Measurements from ENCODE around the gene TRIM49C.
"Not testable (repeated sequence)": the region's sequence is repeated elsewhere in the genome, so short reads cannot be mapped to it uniquely, and the experiment has no call there.

The TRIM49C gene, protein sequence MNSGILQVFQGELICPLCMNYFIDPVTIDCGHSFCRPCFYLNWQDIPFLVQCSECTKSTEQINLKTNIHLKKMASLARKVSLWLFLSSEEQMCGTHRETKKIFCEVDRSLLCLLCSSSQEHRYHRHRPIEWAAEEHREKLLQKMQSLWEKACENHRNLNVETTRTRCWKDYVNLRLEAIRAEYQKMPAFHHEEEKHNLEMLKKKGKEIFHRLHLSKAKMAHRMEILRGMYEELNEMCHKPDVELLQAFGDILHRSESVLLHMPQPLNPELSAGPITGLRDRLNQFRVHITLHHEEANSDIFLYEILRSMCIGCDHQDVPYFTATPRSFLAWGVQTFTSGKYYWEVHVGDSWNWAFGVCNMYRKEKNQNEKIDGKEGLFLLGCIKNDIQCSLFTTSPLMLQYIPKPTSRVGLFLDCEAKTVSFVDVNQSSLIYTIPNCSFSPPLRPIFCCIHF

GRCh38 chr11:90030806-90031205 is at the start of gene TRIM49C:
Gene TRIM49C (plus strand): TSS chr11:90031106. CDS start chr11:90035212, 4,106 bp downstream.
- not testable (repeated sequence) for DNase-seq

DNA sequence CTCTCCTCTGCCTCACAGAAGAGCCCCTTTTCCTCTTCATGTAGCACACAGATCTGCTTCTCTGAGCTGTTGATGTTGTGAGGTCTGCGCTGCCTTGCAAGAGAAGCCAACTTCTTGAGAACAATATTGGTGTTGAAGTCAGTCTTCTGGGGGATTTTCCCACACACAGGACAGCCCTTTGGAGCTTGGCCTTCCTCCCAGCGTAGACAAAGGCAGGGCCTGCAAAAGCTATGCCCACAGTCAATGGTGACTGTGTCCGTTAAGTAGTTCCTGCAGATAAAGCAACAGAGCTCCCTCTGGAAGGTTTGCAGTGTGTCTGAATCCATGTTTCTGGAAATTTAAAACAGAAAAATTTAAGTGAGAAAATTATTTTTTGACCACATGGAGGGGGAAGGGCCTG is 6.7 kb upstream of the TRIM49C start:
- not testable (repeated sequence) for DNase-seq

DNA sequence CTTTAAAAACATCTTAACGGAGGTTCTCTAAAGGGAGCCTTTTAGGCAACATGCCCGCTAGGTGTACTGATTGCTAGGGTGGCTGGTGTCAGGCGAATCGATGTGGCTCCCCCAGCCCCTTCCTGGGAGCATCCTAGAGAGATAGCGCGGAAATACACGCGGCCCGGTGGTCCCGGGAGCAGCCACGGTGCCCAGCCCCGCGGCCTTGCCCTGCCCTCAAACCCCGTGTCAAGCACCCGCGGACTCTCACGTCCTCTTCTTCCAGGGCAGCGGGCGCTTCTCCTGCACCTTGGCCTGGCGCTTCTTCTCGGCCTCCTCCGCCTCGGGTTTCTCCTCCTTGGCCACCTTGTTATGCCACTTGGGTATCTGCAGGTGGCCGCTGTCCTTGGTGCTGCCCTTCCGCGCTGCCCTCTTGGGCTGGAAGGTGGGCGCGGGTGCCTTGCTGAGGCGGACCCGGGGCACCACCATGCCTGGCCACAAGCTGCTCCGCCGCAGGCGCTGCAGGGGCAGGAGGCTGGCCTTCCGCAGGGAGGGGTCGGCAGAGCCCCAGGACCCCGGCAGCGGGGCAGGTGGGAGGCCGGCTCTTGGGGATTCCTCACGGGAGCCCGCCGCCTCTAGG is 20.8 kb downstream of the TRIM49C start:
- DNase-seq: not testable (repeated sequence)

GRCh38 chr11:90052311-90052710 is 21.4 kb downstream of the TRIM49C start:
- not testable (repeated sequence) for DNase-seq

DNA sequence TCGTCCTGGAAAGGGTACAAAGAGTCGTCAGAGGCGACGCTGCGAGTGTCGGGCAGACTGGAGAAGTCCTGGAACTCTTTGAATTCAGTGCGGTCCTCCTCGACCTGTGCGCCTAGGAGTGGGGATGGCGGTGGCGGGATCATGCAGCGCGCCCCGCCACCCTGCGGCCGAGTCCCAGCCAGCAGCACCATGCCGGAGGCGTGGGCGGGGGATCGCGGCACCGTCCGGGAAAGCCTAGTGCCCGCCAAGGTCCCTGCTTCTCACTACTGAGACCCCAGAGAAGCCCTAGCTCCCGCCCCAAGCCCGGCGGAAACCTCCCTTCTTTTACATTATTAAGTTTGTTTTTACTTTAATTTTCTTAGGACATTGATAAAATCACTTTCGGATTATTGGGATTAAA is 22.6 kb downstream of the TRIM49C start:
- not testable (repeated sequence) for DNase-seq

GRCh38 chr11:90085650-90086049 is 54.7 kb downstream of the TRIM49C start, which contains the start of gene UBTFL1:
Gene UBTFL1 (plus strand): TSS chr11:90085950. CDS start chr11:90085950, 0 bp downstream.
- not testable (repeated sequence) for DNase-seq

GRCh38 chr11:90088731-90089130 is 57.8 kb downstream of the TRIM49C start:
- DNase-seq: not testable (repeated sequence)
